Measurements from ENCODE around the gene UBE2U.
A peak's percentile ranks its signal among the peaks of the same experiment; 100 is the strongest.

The UBE2U gene

GRCh38 chr1:64234714-64235113, 31.3 kb downstream of the UBE2U start (continued):
- no peak for TF ChIP-seq SCRT2 (tag by site-specific recombination; IDR thresholded peaks at IDR 0.05)
- no peak for TF ChIP-seq ZFP41 (tag by site-specific recombination; IDR thresholded peaks at IDR 0.05; ENCODE audit: borderline replicate concordance)
- no peak for TF ChIP-seq YY2 (tag by site-specific recombination; IDR thresholded peaks at IDR 0.05)
- TF ChIP-seq ZNF423 (tag by site-specific recombination; IDR thresholded peaks at IDR 0.05), result no peak
- no peak for TF ChIP-seq ZNF146 (tag by site-specific recombination; IDR thresholded peaks at IDR 0.05)

DNA sequence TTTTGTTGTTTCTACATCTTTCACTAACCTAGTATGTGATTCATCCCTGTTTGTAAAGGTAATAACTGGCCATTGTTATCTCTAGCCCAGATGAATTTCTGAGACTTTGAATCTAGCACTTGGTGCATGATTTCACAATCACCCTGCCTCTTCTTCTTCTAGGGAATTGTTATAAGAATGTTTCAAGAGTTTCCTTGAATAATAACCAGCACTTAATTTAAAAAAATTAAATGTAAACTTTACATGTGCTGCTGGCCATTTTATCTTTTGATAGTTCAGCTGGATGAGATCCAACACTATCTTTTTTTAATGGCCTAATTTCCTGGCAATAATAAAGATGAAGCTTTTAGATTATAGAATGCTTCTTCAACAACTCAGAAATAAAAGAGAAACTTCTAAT, 31.8 kb downstream of the UBE2U start:
- Histone ChIP-seq H3K27ac (ENCODE audit: extremely low read depth, low read depth, low read length) (no peak overlapping the region), H3K36me3 (ENCODE audit: control insufficient read depth in 2 of 2, insufficient read depth in 1 of 2, low read length in 2 of 2) (no peaks in the 10 kb centered on the region), H3K4me1 (ENCODE audit: control insufficient read depth, insufficient read depth, low read length) (peaks cover 27% of the 10 kb centered on the region), H3K9me3 (ENCODE audit: control insufficient read depth, insufficient read depth, low read depth, low read length) (no peaks in the 10 kb centered on the region), H3K4me3 (ENCODE audit: low read depth, low read length) (no peak overlapping the region)
- ChIA-PET CTCF (no interaction called here), POLR2A (no interaction called here)
- TF ChIP-seq PRDM4 (tag by site-specific recombination; IDR thresholded peaks at IDR 0.05), result 0 out of 2 replicates have a peak, but pooled peaks have one; percentile 27
- TF ChIP-seq EGR2 (tag by site-specific recombination; IDR thresholded peaks at IDR 0.05; ENCODE audit: low read depth), result no peak

DNA sequence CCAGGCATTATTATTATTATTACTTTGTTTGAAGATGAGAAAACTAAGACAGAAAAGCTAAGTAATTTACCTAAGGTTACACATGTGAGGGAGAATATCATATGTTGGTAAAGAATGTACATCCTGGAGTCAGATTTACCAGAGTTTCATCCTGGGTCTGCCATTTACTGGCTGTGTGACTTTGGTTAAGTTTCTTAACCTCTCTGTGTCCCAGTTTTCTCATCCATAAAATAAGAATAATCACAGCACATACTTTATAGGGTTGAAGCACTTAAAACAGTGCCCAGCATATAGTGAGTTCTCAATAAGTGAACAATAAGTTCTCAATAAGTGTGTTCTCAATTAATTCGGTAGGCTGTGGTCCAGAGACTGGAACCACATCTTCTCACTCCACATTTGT, 32.5 kb downstream of the UBE2U start:
- Histone ChIP-seq H3K9me3 (ENCODE audit: control insufficient read depth, insufficient read depth, low read depth, low read length) (no peaks in the 10 kb centered on the region), H3K4me3 (ENCODE audit: low read depth, low read length) (no peak overlapping the region), H3K27ac (ENCODE audit: extremely low read depth, low read depth, low read length) (no peak overlapping the region), H3K4me1 (ENCODE audit: control insufficient read depth, insufficient read depth, low read length) (peaks cover 26% of the 10 kb centered on the region), H3K36me3 (ENCODE audit: control insufficient read depth in 2 of 2, insufficient read depth in 1 of 2, low read length in 2 of 2) (no peaks in the 10 kb centered on the region)
- TF ChIP-seq ZNF837 (tag by site-specific recombination; IDR thresholded peaks at IDR 0.05) (no peak), ZNF596 (tag by site-specific recombination; IDR thresholded peaks at IDR 0.05) (no peak), ZNF768 (tag by site-specific recombination; IDR thresholded peaks at IDR 0.05) (peak; percentile 77; the same call in 1 of the 2 replicates), REPIN1 (tag by site-specific recombination; IDR thresholded peaks at IDR 0.05; ENCODE audit: low read depth) (no peak), ZNF214 (tag by site-specific recombination; IDR thresholded peaks at IDR 0.05; ENCODE audit: borderline replicate concordance) (no peak)
- TF ChIP-seq, protein P1, sequence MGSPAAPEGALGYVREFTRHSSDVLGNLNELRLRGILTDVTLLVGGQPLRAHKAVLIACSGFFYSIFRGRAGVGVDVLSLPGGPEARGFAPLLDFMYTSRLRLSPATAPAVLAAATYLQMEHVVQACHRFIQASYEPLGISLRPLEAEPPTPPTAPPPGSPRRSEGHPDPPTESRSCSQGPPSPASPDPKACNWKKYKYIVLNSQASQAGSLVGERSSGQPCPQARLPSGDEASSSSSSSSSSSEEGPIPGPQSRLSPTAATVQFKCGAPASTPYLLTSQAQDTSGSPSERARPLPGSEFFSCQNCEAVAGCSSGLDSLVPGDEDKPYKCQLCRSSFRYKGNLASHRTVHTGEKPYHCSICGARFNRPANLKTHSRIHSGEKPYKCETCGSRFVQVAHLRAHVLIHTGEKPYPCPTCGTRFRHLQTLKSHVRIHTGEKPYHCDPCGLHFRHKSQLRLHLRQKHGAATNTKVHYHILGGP (tag by site-specific recombination; IDR thresholded peaks at IDR 0.05), result no peak
- POLR2A ChIA-PET, result no interaction called here
- CTCF ChIA-PET, result interaction anchor here (1.6 kb wide), 1 partner anchor 544 kb away, joined by 4 read pairs; no protein-coding TSS in a partner anchor

- H3K36me3 ChIP-seq (ENCODE audit: control insufficient read depth in 2 of 2, insufficient read depth in 1 of 2, low read length in 2 of 2), result no peaks in the 10 kb centered on the region
- POLR2A ChIA-PET, result no interaction called here
- no peak overlapping the region; the same call in 1 of the 2 replicates for H3K27ac ChIP-seq (ENCODE audit: extremely low read depth, low read depth, low read length)
- no peak overlapping the region for H3K4me3 ChIP-seq (ENCODE audit: low read depth, low read length)
- peaks cover 21% of the 10 kb centered on the region for H3K4me1 ChIP-seq (ENCODE audit: control insufficient read depth, insufficient read depth, low read length)
- no peaks in the 10 kb centered on the region for H3K9me3 ChIP-seq (ENCODE audit: control insufficient read depth, insufficient read depth, low read depth, low read length)
- CTCF ChIA-PET, result interaction anchor here (0.7 to 1.6 kb wide), 3 partner anchors 76 to 795 kb away, joined by 3 to 4 read pairs (median 4); no protein-coding TSS in a partner anchor
- TF ChIP-seq ZNF366 (tag by site-specific recombination; conservative IDR thresholded peaks at IDR 0.05) (no peak), ZNF777 (tag by site-specific recombination; IDR thresholded peaks at IDR 0.05; ENCODE audit: borderline replicate concordance) (no peak), ZEB2 (tag by site-specific recombination; IDR thresholded peaks at IDR 0.05) (no peak), ZNF560 (tag by site-specific recombination; IDR thresholded peaks at IDR 0.05; ENCODE audit: borderline replicate concordance) (no peak), AEBP2 (tag by site-specific recombination; IDR thresholded peaks at IDR 0.05; ENCODE audit: borderline replicate concordance) (no peak), ZNF596 (tag by site-specific recombination; IDR thresholded peaks at IDR 0.05) (no peak), ZIC2 (tag by site-specific recombination; IDR thresholded peaks at IDR 0.05) (peak; percentile 63), GLI2 (tag by site-specific recombination; IDR thresholded peaks at IDR 0.05; ENCODE audit: borderline replicate concordance, low read depth) (no peak), ZNF239 (tag by site-specific recombination; IDR thresholded peaks at IDR 0.05) (no peak), ZNF785 (tag by site-specific recombination; IDR thresholded peaks at IDR 0.05) (no peak), ZNF311 (tag by site-specific recombination; IDR thresholded peaks at IDR 0.05; ENCODE audit: borderline replicate concordance) (no peak), ZNF488 (tag by site-specific recombination; IDR thresholded peaks at IDR 0.05) (no peak), ZNF221 (tag by site-specific recombination; IDR thresholded peaks at IDR 0.05; ENCODE audit: borderline replicate concordance) (peak; percentile 23; the same call in 1 of the 2 replicates), YY2 (tag by site-specific recombination; IDR thresholded peaks at IDR 0.05) (no peak)
Measured at GRCh38 chr1:64236541-64236954, 33.1 kb downstream of the UBE2U start.
